Kidney epithelial cell (primary cell): ENCODE results near the gene KMT2E. TPM values are rescaled to one million over a fixed set of nuclear protein-coding genes. Genes with fewer than 3 reads are reported as not detected.
"Not testable (repeated sequence)": the region's sequence is repeated elsewhere in the genome, so short reads cannot be mapped to it uniquely, and the experiment has no call there.

Experiments used
- DNase-seq: peaks from one replicate; pipeline ENCODE4 v3.0.0-alpha.2; 2010; ENCODE audit warnings: low read depth
- H3K27me3 ChIP-seq: 2 replicates; pipeline ENCODE4 v1.6.0; 2011; ENCODE audit warnings: low read length; ENCODE audit not compliant: control insufficient read depth, insufficient read depth
- H3K36me3 ChIP-seq: 2 replicates; pipeline ENCODE4 v1.5.1; 2011; ENCODE audit warnings: low read length; ENCODE audit not compliant: control insufficient read depth, insufficient read depth
- H3K4me3 ChIP-seq: 2 replicates; pipeline ENCODE4 v1.5.1; 2011; ENCODE audit warnings: low read depth, mild to moderate bottlenecking, control low read depth, low read length
- total RNA-seq: library from RNA; depleted of rRNA; stranded (reverse); fragments of >200 nt; gene quantifications from 2 replicates; pipeline ENCODE4 v1.2.3, GENCODE V29; 2015
- TF ChIP-seq, protein P1 (sequence below): IDR thresholded peaks from 2 replicates; pipeline ENCODE4 v1.5.1; 2011; ENCODE audit warnings: mild to moderate bottlenecking, moderate library complexity, low read length, control low read depth, inconsistent platforms; ENCODE audit not compliant: insufficient read depth, poor library complexity, severe bottlenecking

Gene KMT2E
- total RNA-seq, 1 donor from 2014 or later: 36.3 TPM

GRCh38 chr7:104968648-104969047 is 45.4 kb upstream of the KMT2E start:
- Histone ChIP-seq H3K4me3 (no peak overlapping the region), H3K27me3 (no peaks in the 10 kb centered on the region), H3K36me3 (no peaks in the 10 kb centered on the region)
- no peak for DNase-seq
- TF ChIP-seq, protein P1, sequence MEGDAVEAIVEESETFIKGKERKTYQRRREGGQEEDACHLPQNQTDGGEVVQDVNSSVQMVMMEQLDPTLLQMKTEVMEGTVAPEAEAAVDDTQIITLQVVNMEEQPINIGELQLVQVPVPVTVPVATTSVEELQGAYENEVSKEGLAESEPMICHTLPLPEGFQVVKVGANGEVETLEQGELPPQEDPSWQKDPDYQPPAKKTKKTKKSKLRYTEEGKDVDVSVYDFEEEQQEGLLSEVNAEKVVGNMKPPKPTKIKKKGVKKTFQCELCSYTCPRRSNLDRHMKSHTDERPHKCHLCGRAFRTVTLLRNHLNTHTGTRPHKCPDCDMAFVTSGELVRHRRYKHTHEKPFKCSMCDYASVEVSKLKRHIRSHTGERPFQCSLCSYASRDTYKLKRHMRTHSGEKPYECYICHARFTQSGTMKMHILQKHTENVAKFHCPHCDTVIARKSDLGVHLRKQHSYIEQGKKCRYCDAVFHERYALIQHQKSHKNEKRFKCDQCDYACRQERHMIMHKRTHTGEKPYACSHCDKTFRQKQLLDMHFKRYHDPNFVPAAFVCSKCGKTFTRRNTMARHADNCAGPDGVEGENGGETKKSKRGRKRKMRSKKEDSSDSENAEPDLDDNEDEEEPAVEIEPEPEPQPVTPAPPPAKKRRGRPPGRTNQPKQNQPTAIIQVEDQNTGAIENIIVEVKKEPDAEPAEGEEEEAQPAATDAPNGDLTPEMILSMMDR: no peak

DNA sequence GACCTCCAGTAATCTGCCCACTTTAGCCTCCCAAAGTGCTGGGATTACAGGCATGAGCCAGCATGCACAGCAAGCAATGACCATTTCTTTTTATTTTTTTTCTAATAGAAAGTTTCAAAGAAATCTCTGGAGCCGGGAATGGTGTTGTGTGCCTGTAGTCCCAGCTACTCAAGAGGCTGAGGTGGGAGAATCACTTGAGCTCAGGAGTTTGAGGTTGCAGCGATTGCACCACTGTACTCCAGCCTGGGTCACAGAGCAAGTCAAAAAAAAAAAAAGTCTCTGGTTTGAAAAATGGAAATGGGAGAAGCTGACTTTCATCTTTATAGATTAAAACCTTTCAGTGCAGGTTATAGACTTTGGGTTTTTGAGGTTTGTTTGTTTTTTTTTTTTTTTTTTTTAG is 44.8 kb upstream of the KMT2E start:
- TF ChIP-seq, protein P1: no peak
- no peak for DNase-seq
- no peaks in the 10 kb centered on the region for H3K36me3 ChIP-seq
- no peaks in the 10 kb centered on the region for H3K27me3 ChIP-seq
- no peak overlapping the region for H3K4me3 ChIP-seq

DNA sequence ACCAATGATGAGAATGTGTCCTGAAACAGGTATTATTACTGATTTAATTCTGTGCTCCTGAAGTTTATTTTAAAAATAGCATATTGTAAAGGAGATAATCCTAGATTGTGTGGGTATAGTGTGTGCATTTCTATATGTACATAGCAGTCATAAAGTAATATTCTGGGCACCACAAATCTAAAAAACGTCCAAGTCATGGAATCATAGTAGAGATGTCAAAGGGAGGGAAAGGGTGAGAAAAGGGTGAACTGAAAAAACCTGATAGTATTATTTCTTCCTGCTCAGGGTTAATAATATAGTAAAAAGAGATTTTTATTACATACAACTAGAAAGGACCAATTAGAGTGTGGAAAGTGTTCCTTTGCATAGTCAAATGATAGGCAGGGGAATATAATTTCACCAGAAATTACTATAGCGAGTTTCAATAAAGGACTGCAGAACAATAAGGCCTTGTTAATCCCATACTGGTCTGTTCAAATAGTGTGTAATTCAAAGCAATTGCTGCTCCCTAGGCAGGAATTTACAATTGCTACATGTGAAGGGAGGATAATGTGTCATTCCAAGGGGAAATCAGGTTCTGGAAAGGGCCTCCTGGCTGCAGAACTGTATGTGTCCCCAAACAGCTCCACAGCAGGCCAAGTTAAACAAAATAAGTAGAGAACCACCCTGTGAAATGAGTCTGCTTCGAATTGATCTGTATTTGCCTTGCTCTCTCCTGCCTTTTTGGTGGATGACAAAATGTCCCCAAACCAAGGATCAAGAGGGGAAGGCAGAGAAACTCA is 42.5 kb upstream of the KMT2E start:
- TF ChIP-seq, protein P1: no peak
- Histone ChIP-seq H3K4me3 (no peak overlapping the region), H3K36me3 (no peaks in the 10 kb centered on the region), H3K27me3 (no peaks in the 10 kb centered on the region)
- DNase-seq: no peak

GRCh38 chr7:104972500-104972899 is 41.5 kb upstream of the KMT2E start:
- no peaks in the 10 kb centered on the region for H3K36me3 ChIP-seq
- no peak overlapping the region for H3K4me3 ChIP-seq
- no peaks in the 10 kb centered on the region for H3K27me3 ChIP-seq
- TF ChIP-seq, protein P1: no peak
- no peak for DNase-seq

DNA sequence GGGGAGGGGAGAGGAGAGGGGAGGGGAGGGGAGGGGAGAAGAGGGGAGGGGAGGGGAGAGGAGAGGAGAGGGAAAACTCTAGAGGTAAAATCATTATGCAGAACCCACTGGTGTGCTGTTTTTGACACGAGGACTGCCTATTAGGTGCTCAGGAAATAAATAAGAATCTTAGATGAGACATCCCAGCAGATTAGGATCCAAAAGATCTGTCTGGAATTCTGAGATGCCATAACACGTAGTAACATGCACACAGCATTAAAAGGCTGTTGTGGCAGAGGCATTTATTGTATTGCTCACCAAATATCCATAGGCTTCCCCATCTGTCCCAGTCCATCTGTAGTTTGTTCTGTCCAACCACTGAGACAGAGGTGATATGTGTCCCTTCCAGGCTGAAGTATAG is 40.8 kb upstream of the KMT2E start:
- no peaks in the 10 kb centered on the region for H3K27me3 ChIP-seq
- no peak for DNase-seq
- TF ChIP-seq, protein P1: no peak

DNA sequence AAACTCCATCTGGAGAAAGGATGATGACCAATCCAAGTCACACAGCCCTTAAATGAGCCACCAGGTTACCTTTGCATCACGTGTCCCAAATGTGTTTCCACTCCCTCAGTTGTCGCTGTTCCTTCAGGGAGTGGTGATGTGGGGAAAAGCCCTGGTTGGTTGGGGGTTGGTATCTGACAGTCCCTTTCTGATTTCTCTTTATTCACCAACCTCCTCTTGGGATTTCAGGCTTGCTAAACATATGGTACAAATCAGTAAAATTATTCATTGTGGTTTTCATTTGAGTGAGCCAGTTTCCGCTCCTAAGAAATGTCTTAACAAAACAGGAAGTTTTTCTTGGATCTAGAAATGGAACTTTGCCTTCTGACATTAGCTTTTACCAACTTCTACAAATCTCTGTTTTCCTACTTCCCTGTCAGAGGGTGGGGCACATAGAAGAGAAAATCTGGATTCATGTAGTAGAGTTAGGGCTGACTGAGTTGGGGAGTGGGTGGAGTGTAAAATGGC is 40.0 kb upstream of the KMT2E start:
- no peaks in the 10 kb centered on the region for H3K27me3 ChIP-seq
- no peak for DNase-seq

More for the DNA sequence above, 40.8 kb upstream of the KMT2E start:
- H3K4me3 ChIP-seq: no peak overlapping the region
- H3K36me3 ChIP-seq: no peaks in the 10 kb centered on the region

DNA sequence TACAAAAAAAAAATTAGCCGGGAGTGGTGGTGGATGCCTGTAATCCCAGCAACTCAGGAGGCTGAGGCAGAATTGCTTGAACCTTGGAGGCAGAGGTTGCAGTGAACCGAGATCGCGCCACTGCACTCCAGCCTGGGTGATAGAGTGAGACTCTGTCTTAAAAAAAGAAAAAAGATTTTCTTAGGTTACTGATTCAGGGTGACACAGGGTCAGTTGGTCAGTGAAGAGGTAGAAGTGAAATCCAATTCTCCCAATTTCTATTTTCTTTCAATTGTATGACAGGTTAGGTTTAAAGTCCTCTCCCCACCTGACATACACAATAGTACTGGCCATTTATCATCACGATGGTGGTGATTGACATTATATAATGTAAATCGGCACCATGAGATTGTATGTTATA is 38.5 kb upstream of the KMT2E start:
- not testable (repeated sequence) for H3K4me3 ChIP-seq, H3K27me3 ChIP-seq

More for the DNA sequence above, 40.0 kb upstream of the KMT2E start:
- H3K4me3 ChIP-seq: no peak overlapping the region
- no peaks in the 10 kb centered on the region for H3K36me3 ChIP-seq
- TF ChIP-seq, protein P1: no peak

More for the DNA sequence above, 38.5 kb upstream of the KMT2E start:
- DNase-seq, H3K36me3 ChIP-seq: not testable (repeated sequence)
